Pancreas (tissue), 10 donors: Measurements from ENCODE around the gene LHPP. TPM values are rescaled to one million over a fixed set of nuclear protein-coding genes. Genes with fewer than 3 reads are reported as not detected.

Experiments used
- ATAC-seq, 4 donors: fragments of 200-7000 bp; cut with Tn5 transposase; one replicate each; pipeline versions ENCODE4 v1.8.0 to v1.9.1; 2020; ENCODE audit warnings: mild to moderate bottlenecking in 4 of 4, moderate library complexity in 4 of 4
- DNase-seq, 6 donors: peaks; one replicate each; pipeline ENCODE4 v3.0.0-alpha.2; 2020
- FAIRE-seq: peaks from 2 replicates; lab custom pipeline; 2012; peaks lifted over from hg19 to GRCh38; lab: Jason Lieb, UNC
- H3K27ac ChIP-seq, 4 donors: fragments of 200-600 bp; sonication (generic); 1 replicate in 3 of 4; 2 replicates in 1 of 4; pipeline versions ENCODE4 v1.5.0 to v1.8.0; 2020
- H3K27me3 ChIP-seq, 4 donors: fragments of 200-600 bp; one replicate each; pipeline ENCODE4 v1.8.0; 2021
- H3K36me3 ChIP-seq, 3 donors: fragments of 200-600 bp; sonication (generic) in 1 of 3; one replicate each; pipeline versions ENCODE4 v1.5.0 to v1.8.0; 2020 to 2021
- H3K4me1 ChIP-seq, 3 donors: fragments of 200-600 bp; one replicate each; pipeline ENCODE4 v1.8.0; 2021
- H3K4me3 ChIP-seq, 4 donors: fragments of 200-600 bp; sonication (generic) in 2 of 4; one replicate each; pipeline versions ENCODE4 v1.5.0 to v1.8.0; 2020 to 2021
- H3K9me3 ChIP-seq, 4 donors: fragments of 200-600 bp; one replicate each; pipeline ENCODE4 v1.8.0; 2021
- CTCF ChIP-seq, 4 donors: fragments of 200-600 bp; sonication (generic) in 3 of 4; IDR thresholded peaks; one replicate each; pipeline versions ENCODE4 v1.5.0 to v1.8.0; 2021; ENCODE audit warnings: antibody characterized with exemption in 4 of 4
- WGBS, 2 donors: extraction: QIAGEN DNeasy Blood & Tissue Kit; methylation state at CpG; one replicate each; pipeline ENCODE4 v1.1.7; 2013; 5-methylcytosine and 5-hydroxymethylcytosine counted together
- intact Hi-C, 3 donors: fragments of 100-400 bp; cut with DNase I; formaldehyde crosslinking; loops; one replicate each; pipeline versions ENCODE4 v1.11.1 to v1.14.2; 2022
- polyA plus RNA-seq, 2 donors: library from polyadenylated mRNA; stranded (reverse); fragments of 200-250 nt; gene quantifications; one replicate each; pipeline ENCODE4 v1.2.3, GENCODE V29; 2013
- total RNA-seq, 6 donors: library from RNA; stranded (reverse); fragmentation: NEBNext Ultra II Directional in 4 of 6; extraction: Animal tissue kit (Norgen Biotek cat#: 25700) in 4 of 6; gene quantifications; one replicate each; pipeline versions ENCODE4 v1.2.1 to v1.2.4, GENCODE V29; 2021 to 2023
- donor health status: healthy with polysubstance abuse.
- donor health status: DM: no; HTN: no; CAD: no; lungs with moderate emphysema.
- donor health status: DM: no; HTN: no; CAD: no.
- donor health status: control.
- donor health status: control.
- donor health status: Bipolar disorder and iron deficiency.
- donor health status: DM: yes; HTN: yes; CAD: no.
- donor health status: DM: no; HTN: no; CAD: no.
- donor health status: DM: no; HTN: no; CAD: no.
- donor health status: DM: yes; HTN: yes; CAD: no.

LHPP gene
- total and polyA plus RNA-seq, 8 donors = 5.3 to 10.8 (median 7.8) TPM

DNA sequence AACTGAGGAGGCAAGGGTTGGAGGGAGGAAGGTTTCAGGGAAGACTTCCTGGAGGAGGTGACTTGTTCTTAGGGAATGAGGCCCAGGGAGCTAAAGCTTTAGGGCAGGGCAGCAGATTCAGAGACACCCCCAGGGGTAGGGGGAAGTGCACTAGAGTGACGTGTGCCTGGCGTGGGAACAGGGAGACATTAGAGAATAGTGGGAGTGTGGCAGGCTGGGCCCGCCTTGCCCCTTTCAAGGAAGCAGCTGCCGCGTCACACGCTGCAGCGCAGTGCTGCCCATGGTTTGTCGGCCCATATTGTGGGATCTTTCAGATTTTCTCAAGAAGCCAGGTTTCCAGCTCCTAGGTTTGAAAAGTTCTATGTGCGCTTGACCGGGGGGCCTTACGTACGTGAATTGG, 139.4 kb downstream of the LHPP start:
- WGBS, 2 donors = 91 to 95% methylated on average over 12 of the region's 12 CpGs
- FAIRE-seq = no peak

DNA sequence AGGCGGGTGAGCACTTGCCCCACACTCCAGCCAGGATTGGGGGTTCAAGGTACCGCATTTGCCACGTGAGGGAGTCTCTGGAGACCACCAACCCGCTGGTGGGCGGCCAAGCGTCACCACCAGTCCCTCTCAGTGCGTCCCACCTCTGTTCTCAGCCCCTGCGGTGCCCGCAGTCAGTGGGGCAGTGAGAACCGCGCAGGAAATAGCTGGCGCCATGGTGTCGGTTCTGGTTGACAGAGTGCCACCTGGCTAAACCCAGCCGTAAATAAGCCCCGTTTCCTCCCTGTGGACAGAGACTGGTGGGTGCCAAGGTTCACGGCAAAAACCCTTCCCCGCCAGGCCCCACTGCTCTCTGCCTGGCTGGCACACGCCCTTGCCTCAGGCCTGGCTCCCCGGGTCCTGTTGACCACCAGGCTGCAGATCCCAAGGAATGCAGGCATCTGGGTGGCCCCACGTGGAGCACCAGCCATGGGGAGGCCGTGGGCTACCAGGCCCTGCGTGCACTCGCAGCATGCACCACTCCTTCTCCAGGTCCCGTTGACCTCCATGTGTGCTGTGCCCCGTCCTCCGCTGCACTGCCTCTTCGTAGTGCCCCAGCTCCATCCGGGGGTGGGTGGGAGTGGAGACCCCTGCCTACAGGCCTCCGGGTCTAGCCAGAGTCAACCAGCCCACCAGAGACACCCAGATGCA, 140.0 kb downstream of the LHPP start:
- no peak for ATAC-seq
- no peaks in the 10 kb centered on the region for H3K4me1 ChIP-seq
- no peaks in the 10 kb centered on the region for H3K9me3 ChIP-seq
- H3K4me3 ChIP-seq = no peak overlapping the region
- no peaks in the 10 kb centered on the region for H3K36me3 ChIP-seq
- DNase-seq = peak in 2 of 6 donors; percentile 7 to 43
- H3K27ac ChIP-seq = no peak overlapping the region
- intact Hi-C loops = no loop called here
- no peak for TF ChIP-seq CTCF (IDR thresholded peaks at IDR 0.05)
- WGBS, 2 donors = 88 to 91% methylated on average over 28 to 29 of the region's 29 CpGs
- H3K27me3 ChIP-seq = no peaks in the 10 kb centered on the region
- FAIRE-seq = no peak

More for the DNA sequence above, 139.4 kb downstream of the LHPP start:
- no peaks in the 10 kb centered on the region for H3K27me3 ChIP-seq
- no peak for TF ChIP-seq CTCF (IDR thresholded peaks at IDR 0.05)
- no peak overlapping the region for H3K4me3 ChIP-seq
- H3K4me1 ChIP-seq = no peaks in the 10 kb centered on the region
- no peaks in the 10 kb centered on the region for H3K9me3 ChIP-seq
- no peaks in the 10 kb centered on the region for H3K36me3 ChIP-seq
- no peak overlapping the region for H3K27ac ChIP-seq
- intact Hi-C loops = no loop called here
- DNase-seq (peak in 1 of 6 donors; percentile 5), ATAC-seq (no peak)

- Histone ChIP-seq H3K27ac (no peak overlapping the region), H3K36me3 (no peaks in the 10 kb centered on the region), H3K27me3 (no peaks in the 10 kb centered on the region), H3K9me3 (no peaks in the 10 kb centered on the region), H3K4me3 (no peak overlapping the region), H3K4me1 (no peaks in the 10 kb centered on the region)
- FAIRE-seq (no peak), DNase-seq (peak in 2 of 6 donors; percentile 9 to 44), ATAC-seq (no peak)
- TF ChIP-seq CTCF (IDR thresholded peaks at IDR 0.05) = no peak
- intact Hi-C loops = no loop called here
- 75 to 90% methylated on average over 11 to 12 of the region's 12 CpGs for WGBS, 2 donors
Measured at GRCh38 chr10:124602121-124602561, 140.5 kb downstream of the LHPP start.

DNA sequence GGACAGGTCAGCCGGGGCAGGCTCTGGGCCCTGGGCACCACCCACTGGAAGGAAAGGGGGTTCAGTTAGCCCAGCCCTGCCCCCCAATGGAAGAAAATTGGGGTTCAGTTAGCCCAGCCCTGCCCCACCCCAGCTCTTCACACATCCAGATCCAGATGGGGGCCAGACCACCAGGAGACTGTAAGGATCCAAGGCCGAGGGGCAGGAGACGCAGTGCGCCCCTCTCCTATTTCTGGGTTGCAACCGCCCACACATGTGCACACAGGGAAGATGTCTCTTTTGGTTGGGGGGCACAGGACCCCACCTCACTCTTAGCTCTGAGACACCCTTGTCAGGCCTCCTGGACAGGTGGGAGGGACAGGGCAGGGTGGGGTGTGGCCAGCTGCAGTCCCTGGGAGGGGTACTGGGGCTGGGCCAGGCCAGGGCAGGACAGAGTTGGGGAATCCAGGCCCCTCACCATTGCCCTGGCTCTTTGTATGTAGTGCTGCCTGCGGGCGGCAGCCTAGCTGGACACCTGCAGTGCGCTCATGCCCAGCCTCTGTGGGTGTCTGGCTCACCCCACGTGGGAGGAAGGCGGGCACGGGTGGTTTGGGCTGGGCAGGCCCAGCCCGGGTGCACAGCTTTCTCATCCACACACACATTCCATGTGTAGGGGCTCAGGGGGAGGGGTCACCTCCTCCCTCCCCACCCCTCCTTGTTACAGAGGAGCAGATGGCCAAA, 141.2 kb downstream of the LHPP start:
- intact Hi-C loops = no loop called here
- H3K27ac ChIP-seq = no peak overlapping the region
- H3K9me3 ChIP-seq = no peaks in the 10 kb centered on the region
- no peaks in the 10 kb centered on the region for H3K27me3 ChIP-seq
- no peaks in the 10 kb centered on the region for H3K4me1 ChIP-seq
- ATAC-seq (no peak), FAIRE-seq (no peak), DNase-seq (peak in 2 of 6 donors; percentile 14 to 55)
- no peaks in the 10 kb centered on the region for H3K36me3 ChIP-seq
- H3K4me3 ChIP-seq = no peak overlapping the region
- no peak for TF ChIP-seq CTCF (IDR thresholded peaks at IDR 0.05)
- 93 to 98% methylated on average over 9 to 12 of the region's 12 CpGs for whole genome bisulfite sequencing, 2 donors
